ENCODE data around the gene IL6R.

GRCh38 chr1:154459080-154459479 lies 53.9 kb downstream of the IL6R start:
- TF ChIP-seq EZH2 (IDR thresholded peaks at IDR 0.05; ENCODE audit: borderline replicate concordance) (no peak), CTCF (IDR thresholded peaks at IDR 0.05; ENCODE audit: poor library complexity) (no peak)
